HEK293 (cell line): ENCODE measurements around the gene TAPBP.

Source experiments
- CTCF ChIA-PET: fragments of 350-600 bp; formaldehyde crosslinking; extraction: SDS; loops from one replicate; lab custom pipeline; 2021; ENCODE audit warnings: antibody characterized with exemption; lab: Yijun Ruan, JAX
- POLR2A ChIA-PET: fragments of 300-600 bp; formaldehyde crosslinking; extraction: SDS; loops from one replicate; lab custom pipeline; 2020; ENCODE audit warnings: antibody characterized with exemption, inconsistent platforms; lab: Yijun Ruan, JAX
- H3K27ac ChIP-seq: fragments of 200-500 bp; sonication (Bioruptor generic); 2 replicates; pipeline ENCODE4 v1.5.1; 2014; ENCODE audit warnings: low read depth, low read length, control low read depth, inconsistent platforms; ENCODE audit errors: extremely low read depth
- H3K36me3 ChIP-seq, 2 experiments: fragments of 200-500 bp in 1 of 2; sonication (Bioruptor generic) in 1 of 2; 1 replicate in 1 of 2; 2 replicates in 1 of 2; pipeline ENCODE4 v1.5.1; 2014 to 2017; ENCODE audit warnings: inconsistent platforms in 2 of 2, low read length in 2 of 2; ENCODE audit not compliant: control insufficient read depth in 2 of 2, insufficient read depth in 1 of 2
- H3K4me1 ChIP-seq: fragments of 200-500 bp; sonication (Bioruptor generic); 2 replicates; pipeline ENCODE4 v1.5.1; 2014; ENCODE audit warnings: mild to moderate bottlenecking, low read length, inconsistent platforms; ENCODE audit not compliant: control insufficient read depth, insufficient read depth
- H3K4me3 ChIP-seq: 2 replicates; pipeline ENCODE4 v1.5.1; 2011; ENCODE audit warnings: low read depth, mild to moderate bottlenecking, control low read depth, low read length, moderate library complexity
- H3K9me3 ChIP-seq: fragments of 200-500 bp; sonication (Bioruptor generic); 2 replicates; pipeline ENCODE4 v1.5.1; 2014; ENCODE audit warnings: low read depth, low read length, inconsistent platforms; ENCODE audit not compliant: control insufficient read depth, insufficient read depth
- KLF8 ChIP-seq: fragments of 450-650 bp; formaldehyde crosslinking; IDR thresholded peaks from 2 replicates; pipeline ENCODE4 v1.5.1; 2016; ENCODE audit warnings: missing biosample characterization, missing genetic modification characterization
- KLF9 ChIP-seq: fragments of 450-650 bp; formaldehyde crosslinking; IDR thresholded peaks from 2 replicates; pipeline ENCODE4 v1.5.1; 2016; ENCODE audit warnings: missing biosample characterization, missing genetic modification characterization, low read depth
- SP3 ChIP-seq: fragments of 450-650 bp; formaldehyde crosslinking; IDR thresholded peaks from 2 replicates; pipeline ENCODE4 v1.5.1; 2016; ENCODE audit warnings: missing biosample characterization, missing genetic modification characterization
- YY1 ChIP-seq: fragments of 450-650 bp; formaldehyde crosslinking; IDR thresholded peaks from 2 replicates; pipeline ENCODE4 v1.5.1; 2018; ENCODE audit warnings: missing biosample characterization, missing genetic modification characterization
- ZBTB17 ChIP-seq: fragments of 450-650 bp; formaldehyde crosslinking; IDR thresholded peaks from 2 replicates; pipeline ENCODE4 v1.5.1; 2016; ENCODE audit warnings: missing biosample characterization, missing genetic modification characterization
- ZBTB20 ChIP-seq: fragments of 450-650 bp; formaldehyde crosslinking; IDR thresholded peaks from 2 replicates; pipeline ENCODE4 v1.5.1; 2016; ENCODE audit warnings: missing biosample characterization, missing genetic modification characterization
- ZBTB21 ChIP-seq: fragments of 450-650 bp; formaldehyde crosslinking; IDR thresholded peaks from 2 replicates; pipeline ENCODE4 v1.5.1; 2017; ENCODE audit warnings: missing biosample characterization, missing genetic modification characterization
- ZBTB26 ChIP-seq: fragments of 450-650 bp; formaldehyde crosslinking; optimal IDR thresholded peaks from 2 replicates; pipeline ENCODE3; 2016; ENCODE audit warnings: missing biosample characterization, mild to moderate bottlenecking, missing genetic modification characterization
- ZBTB48 ChIP-seq: fragments of 450-650 bp; formaldehyde crosslinking; IDR thresholded peaks from 2 replicates; pipeline ENCODE4 v1.5.1; 2016; ENCODE audit warnings: missing biosample characterization, missing genetic modification characterization
- ZBTB8A ChIP-seq: fragments of 450-650 bp; formaldehyde crosslinking; IDR thresholded peaks from 2 replicates; pipeline ENCODE4 v1.5.1; 2016; ENCODE audit warnings: missing biosample characterization, missing genetic modification characterization
- ZFP3 ChIP-seq: fragments of 450-650 bp; formaldehyde crosslinking; IDR thresholded peaks from 2 replicates; pipeline ENCODE4 v1.5.1; 2016; ENCODE audit warnings: low read depth, missing biosample characterization, missing genetic modification characterization
- ZFP69B ChIP-seq: fragments of 450-650 bp; formaldehyde crosslinking; IDR thresholded peaks from 2 replicates; pipeline ENCODE4 v1.5.1; 2016; ENCODE audit warnings: missing biosample characterization, missing genetic modification characterization
- ZNF10 ChIP-seq: fragments of 450-650 bp; formaldehyde crosslinking; IDR thresholded peaks from 2 replicates; pipeline ENCODE4 v1.5.1; 2017; ENCODE audit warnings: missing biosample characterization, missing genetic modification characterization
- ZNF18 ChIP-seq: fragments of 450-650 bp; formaldehyde crosslinking; IDR thresholded peaks from 2 replicates; pipeline ENCODE4 v1.5.1; 2016; ENCODE audit warnings: missing biosample characterization, missing genetic modification characterization
- ZNF202 ChIP-seq: fragments of 450-650 bp; formaldehyde crosslinking; IDR thresholded peaks from 2 replicates; pipeline ENCODE4 v1.5.1; 2016; ENCODE audit warnings: missing biosample characterization, missing genetic modification characterization, borderline replicate concordance
- ZNF221 ChIP-seq: fragments of 450-650 bp; formaldehyde crosslinking; IDR thresholded peaks from 2 replicates; pipeline ENCODE4 v1.5.1; 2017; ENCODE audit warnings: missing biosample characterization, missing genetic modification characterization, borderline replicate concordance
- ZNF350 ChIP-seq: fragments of 450-650 bp; formaldehyde crosslinking; IDR thresholded peaks from 2 replicates; pipeline ENCODE4 v1.5.0; 2017; ENCODE audit warnings: missing biosample characterization, mild to moderate bottlenecking, missing genetic modification characterization
- ZNF521 ChIP-seq: fragments of 450-650 bp; formaldehyde crosslinking; IDR thresholded peaks from 2 replicates; pipeline ENCODE4 v1.5.1; 2017; ENCODE audit warnings: missing biosample characterization, mild to moderate bottlenecking, missing genetic modification characterization
- ZNF558 ChIP-seq: fragments of 450-650 bp; formaldehyde crosslinking; IDR thresholded peaks from 2 replicates; pipeline ENCODE4 v1.5.1; 2016; ENCODE audit warnings: missing biosample characterization, missing genetic modification characterization
- ZNF585B ChIP-seq: fragments of 450-650 bp; formaldehyde crosslinking; IDR thresholded peaks from 2 replicates; pipeline ENCODE4 v1.5.1; 2016; ENCODE audit warnings: missing biosample characterization, missing genetic modification characterization
- ZNF600 ChIP-seq: fragments of 450-650 bp; formaldehyde crosslinking; IDR thresholded peaks from 2 replicates; pipeline ENCODE4 v1.5.1; 2016; ENCODE audit warnings: missing biosample characterization, missing genetic modification characterization
- ZNF610 ChIP-seq: fragments of 450-650 bp; formaldehyde crosslinking; IDR thresholded peaks from 2 replicates; pipeline ENCODE4 v1.5.1; 2016; ENCODE audit warnings: missing biosample characterization, missing genetic modification characterization, borderline replicate concordance
- ZNF624 ChIP-seq: fragments of 450-650 bp; formaldehyde crosslinking; IDR thresholded peaks from 2 replicates; pipeline ENCODE4 v1.5.1; 2017; ENCODE audit warnings: missing biosample characterization, missing genetic modification characterization
- ZNF701 ChIP-seq: fragments of 450-650 bp; formaldehyde crosslinking; IDR thresholded peaks from 2 replicates; pipeline ENCODE4 v1.5.1; 2016; ENCODE audit warnings: missing biosample characterization, missing genetic modification characterization
- ZNF776 ChIP-seq: fragments of 450-650 bp; formaldehyde crosslinking; IDR thresholded peaks from 2 replicates; pipeline ENCODE4 v1.5.0; 2017; ENCODE audit warnings: missing biosample characterization, missing genetic modification characterization, borderline replicate concordance
- ZXDB ChIP-seq: fragments of 450-650 bp; formaldehyde crosslinking; IDR thresholded peaks from 2 replicates; pipeline ENCODE4 v1.5.1; 2016; ENCODE audit warnings: missing biosample characterization, missing genetic modification characterization
- TF ChIP-seq, protein P1 (sequence below): fragments of 450-650 bp; formaldehyde crosslinking; IDR thresholded peaks from 2 replicates; pipeline ENCODE4 v1.5.1; 2017; ENCODE audit warnings: missing biosample characterization, missing genetic modification characterization
- TF ChIP-seq, protein P2 (sequence below): fragments of 450-650 bp; IDR thresholded peaks from 2 replicates; pipeline ENCODE4 v1.5.1; 2018; ENCODE audit warnings: missing biosample characterization, missing genetic modification characterization
- TF ChIP-seq, protein P3 (sequence below): fragments of 450-650 bp; IDR thresholded peaks from 2 replicates; pipeline ENCODE4 v1.5.1; 2018; ENCODE audit warnings: missing biosample characterization, mild to moderate bottlenecking, missing genetic modification characterization
- TF ChIP-seq, protein P4 (sequence below): fragments of 450-650 bp; formaldehyde crosslinking; IDR thresholded peaks from 2 replicates; pipeline ENCODE4 v1.5.1; 2016; ENCODE audit warnings: missing biosample characterization, missing genetic modification characterization

The TAPBP gene

GRCh38 chr6:33313709-33314514 lies at the start of gene TAPBP:
TAPBP (minus strand) TSS chr6:33314078; CDS start chr6:33314041, 37 bp downstream.
- Histone ChIP-seq H3K27ac (peak within 1 kb of the TSS; percentile 79), H3K4me3 (peak within 1 kb of the TSS; percentile 61), H3K4me1 (peaks cover 8% of the 10 kb centered on the region), H3K9me3 (no peaks in the 10 kb centered on the region), H3K36me3 (peaks cover 3 to 15% of the 10 kb centered on the region in 2 experiments; a peak in 2 of 3 replicates)
- CTCF ChIA-PET: interaction anchor here (0.6 to 7.0 kb wide), 6 partner anchors 15 to 77 kb away, joined by 3 to 53 read pairs (median 11); partner anchors contain the start of genes B3GALT4 and RGL2
- POLR2A ChIA-PET: interaction anchor here (0.9 to 5.0 kb wide), 12 partner anchors 10 to 342 kb away, joined by 3 to 50 read pairs (median 8); partner anchors contain the start of genes B3GALT4, RGL2, RPS18 and VPS52
- no peak for TF ChIP-seq SP3 (tag by site-specific recombination)
- no peak for TF ChIP-seq ZNF624 (tag by site-specific recombination)
- TF ChIP-seq, protein P1, sequence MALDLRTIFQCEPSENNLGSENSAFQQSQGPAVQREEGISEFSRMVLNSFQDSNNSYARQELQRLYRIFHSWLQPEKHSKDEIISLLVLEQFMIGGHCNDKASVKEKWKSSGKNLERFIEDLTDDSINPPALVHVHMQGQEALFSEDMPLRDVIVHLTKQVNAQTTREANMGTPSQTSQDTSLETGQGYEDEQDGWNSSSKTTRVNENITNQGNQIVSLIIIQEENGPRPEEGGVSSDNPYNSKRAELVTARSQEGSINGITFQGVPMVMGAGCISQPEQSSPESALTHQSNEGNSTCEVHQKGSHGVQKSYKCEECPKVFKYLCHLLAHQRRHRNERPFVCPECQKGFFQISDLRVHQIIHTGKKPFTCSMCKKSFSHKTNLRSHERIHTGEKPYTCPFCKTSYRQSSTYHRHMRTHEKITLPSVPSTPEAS (tag by site-specific recombination): no peak
- TF ChIP-seq ZNF610 (tag by site-specific recombination): peak; percentile 14; the same call in 1 of the 2 replicates
- peak; percentile 24; the same call in 1 of the 2 replicates for TF ChIP-seq ZFP69B
- TF ChIP-seq ZXDB (tag by site-specific recombination): 0 out of 2 replicates have a peak, but pooled peaks have one; percentile 35
- TF ChIP-seq, protein P2, sequence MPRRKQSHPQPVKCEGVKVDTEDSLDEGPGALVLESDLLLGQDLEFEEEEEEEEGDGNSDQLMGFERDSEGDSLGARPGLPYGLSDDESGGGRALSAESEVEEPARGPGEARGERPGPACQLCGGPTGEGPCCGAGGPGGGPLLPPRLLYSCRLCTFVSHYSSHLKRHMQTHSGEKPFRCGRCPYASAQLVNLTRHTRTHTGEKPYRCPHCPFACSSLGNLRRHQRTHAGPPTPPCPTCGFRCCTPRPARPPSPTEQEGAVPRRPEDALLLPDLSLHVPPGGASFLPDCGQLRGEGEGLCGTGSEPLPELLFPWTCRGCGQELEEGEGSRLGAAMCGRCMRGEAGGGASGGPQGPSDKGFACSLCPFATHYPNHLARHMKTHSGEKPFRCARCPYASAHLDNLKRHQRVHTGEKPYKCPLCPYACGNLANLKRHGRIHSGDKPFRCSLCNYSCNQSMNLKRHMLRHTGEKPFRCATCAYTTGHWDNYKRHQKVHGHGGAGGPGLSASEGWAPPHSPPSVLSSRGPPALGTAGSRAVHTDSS (tag by site-specific recombination): peak; percentile 92
- no peak for TF ChIP-seq ZNF776 (tag by site-specific recombination)
- no peak for TF ChIP-seq ZNF202
- TF ChIP-seq ZNF585B: no peak
- no peak for TF ChIP-seq ZNF350 (tag by site-specific recombination)
- TF ChIP-seq ZFP3: no peak
- TF ChIP-seq, protein P3, sequence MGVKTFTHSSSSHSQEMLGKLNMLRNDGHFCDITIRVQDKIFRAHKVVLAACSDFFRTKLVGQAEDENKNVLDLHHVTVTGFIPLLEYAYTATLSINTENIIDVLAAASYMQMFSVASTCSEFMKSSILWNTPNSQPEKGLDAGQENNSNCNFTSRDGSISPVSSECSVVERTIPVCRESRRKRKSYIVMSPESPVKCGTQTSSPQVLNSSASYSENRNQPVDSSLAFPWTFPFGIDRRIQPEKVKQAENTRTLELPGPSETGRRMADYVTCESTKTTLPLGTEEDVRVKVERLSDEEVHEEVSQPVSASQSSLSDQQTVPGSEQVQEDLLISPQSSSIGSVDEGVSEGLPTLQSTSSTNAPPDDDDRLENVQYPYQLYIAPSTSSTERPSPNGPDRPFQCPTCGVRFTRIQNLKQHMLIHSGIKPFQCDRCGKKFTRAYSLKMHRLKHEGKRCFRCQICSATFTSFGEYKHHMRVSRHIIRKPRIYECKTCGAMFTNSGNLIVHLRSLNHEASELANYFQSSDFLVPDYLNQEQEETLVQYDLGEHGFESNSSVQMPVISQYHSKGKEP (tag by site-specific recombination): no peak
- TF ChIP-seq YY1 (tag by site-specific recombination): peak; percentile 52; the same call in 1 of the 2 replicates
- TF ChIP-seq ZBTB17 (tag by site-specific recombination): peak; percentile 92
- TF ChIP-seq ZNF18 (tag by site-specific recombination): peak; percentile 84
- TF ChIP-seq ZNF221 (tag by site-specific recombination): no peak
- TF ChIP-seq ZBTB48 (tag by site-specific recombination): peak; percentile 87
- peak; percentile 41; the same call in 1 of the 2 replicates for TF ChIP-seq ZNF600
- TF ChIP-seq, protein P4, sequence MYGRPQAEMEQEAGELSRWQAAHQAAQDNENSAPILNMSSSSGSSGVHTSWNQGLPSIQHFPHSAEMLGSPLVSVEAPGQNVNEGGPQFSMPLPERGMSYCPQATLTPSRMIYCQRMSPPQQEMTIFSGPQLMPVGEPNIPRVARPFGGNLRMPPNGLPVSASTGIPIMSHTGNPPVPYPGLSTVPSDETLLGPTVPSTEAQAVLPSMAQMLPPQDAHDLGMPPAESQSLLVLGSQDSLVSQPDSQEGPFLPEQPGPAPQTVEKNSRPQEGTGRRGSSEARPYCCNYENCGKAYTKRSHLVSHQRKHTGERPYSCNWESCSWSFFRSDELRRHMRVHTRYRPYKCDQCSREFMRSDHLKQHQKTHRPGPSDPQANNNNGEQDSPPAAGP (tag by site-specific recombination): 0 out of 2 replicates have a peak, but pooled peaks have one; percentile 9
- no peak for TF ChIP-seq ZNF521
- no peak for TF ChIP-seq ZNF558 (tag by site-specific recombination)
- peak; percentile 19 for TF ChIP-seq KLF8 (tag by site-specific recombination)
- no peak for TF ChIP-seq ZNF701
- peak; percentile 5 for TF ChIP-seq ZBTB8A
- peak; percentile 73 for TF ChIP-seq ZNF10 (tag by site-specific recombination)
- no peak for TF ChIP-seq KLF9 (tag by site-specific recombination)
- TF ChIP-seq ZBTB20 (tag by site-specific recombination): peak; percentile 83
- no peak for TF ChIP-seq ZBTB21 (tag by site-specific recombination)
- peak; percentile 47 for TF ChIP-seq ZBTB26
